ENCODE data around the gene CHMP1B. TPM values are rescaled to one million over a fixed set of nuclear protein-coding genes. Genes with fewer than 3 reads are reported as not detected.

The CHMP1B gene
- polyA plus RNA-seq, 1 donor from 2014 or later = 106 TPM

DNA sequence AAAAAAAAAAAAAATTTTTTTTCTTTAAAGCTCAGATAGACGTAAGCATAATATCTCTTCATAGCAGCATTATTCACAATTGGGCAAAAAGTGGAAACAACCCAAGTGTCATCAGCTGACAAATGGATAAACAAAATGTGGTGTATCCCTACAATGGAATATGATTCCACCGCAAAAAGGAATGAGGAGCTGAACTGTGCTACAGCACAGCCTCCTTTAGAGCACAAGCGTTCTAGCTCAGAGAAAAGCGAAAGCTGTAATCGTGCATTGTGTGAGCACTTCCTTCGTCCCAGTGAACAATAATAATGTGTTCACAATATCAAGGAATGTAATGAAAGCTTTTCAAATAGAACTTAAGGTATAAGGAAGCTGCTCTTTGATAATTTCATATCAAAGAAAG, 11.7 kb upstream of the CHMP1B start:
- H3K27ac ChIP-seq (ENCODE audit: low read length) = no peak overlapping the region
- no peak overlapping the region for H3K4me3 ChIP-seq (ENCODE audit: low read length)
- no peaks in the 10 kb centered on the region for H3F3A ChIP-seq (ENCODE audit: insufficient read depth, low read length, poor library complexity, severe bottlenecking)
- H3K36me3 ChIP-seq (ENCODE audit: insufficient read depth, low read length) = no peaks in the 10 kb centered on the region
- H3K4me2 ChIP-seq (ENCODE audit: low read length) = no peak overlapping the region
- H3K9ac ChIP-seq (ENCODE audit: low read length) = no peak overlapping the region
- no peaks in the 10 kb centered on the region for H3K79me2 ChIP-seq (replicated peaks; ENCODE audit: insufficient read depth, low read length)
- no peaks in the 10 kb centered on the region for H3K9me2 ChIP-seq (ENCODE audit: insufficient read depth, low read length)
- H2AFZ ChIP-seq (ENCODE audit: low read depth, low read length) = no peak overlapping the region
- no peak for TF ChIP-seq POLR2AphosphoS5 (IDR thresholded peaks at IDR 0.05)
- TF ChIP-seq, protein P1, sequence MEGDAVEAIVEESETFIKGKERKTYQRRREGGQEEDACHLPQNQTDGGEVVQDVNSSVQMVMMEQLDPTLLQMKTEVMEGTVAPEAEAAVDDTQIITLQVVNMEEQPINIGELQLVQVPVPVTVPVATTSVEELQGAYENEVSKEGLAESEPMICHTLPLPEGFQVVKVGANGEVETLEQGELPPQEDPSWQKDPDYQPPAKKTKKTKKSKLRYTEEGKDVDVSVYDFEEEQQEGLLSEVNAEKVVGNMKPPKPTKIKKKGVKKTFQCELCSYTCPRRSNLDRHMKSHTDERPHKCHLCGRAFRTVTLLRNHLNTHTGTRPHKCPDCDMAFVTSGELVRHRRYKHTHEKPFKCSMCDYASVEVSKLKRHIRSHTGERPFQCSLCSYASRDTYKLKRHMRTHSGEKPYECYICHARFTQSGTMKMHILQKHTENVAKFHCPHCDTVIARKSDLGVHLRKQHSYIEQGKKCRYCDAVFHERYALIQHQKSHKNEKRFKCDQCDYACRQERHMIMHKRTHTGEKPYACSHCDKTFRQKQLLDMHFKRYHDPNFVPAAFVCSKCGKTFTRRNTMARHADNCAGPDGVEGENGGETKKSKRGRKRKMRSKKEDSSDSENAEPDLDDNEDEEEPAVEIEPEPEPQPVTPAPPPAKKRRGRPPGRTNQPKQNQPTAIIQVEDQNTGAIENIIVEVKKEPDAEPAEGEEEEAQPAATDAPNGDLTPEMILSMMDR (IDR thresholded peaks at IDR 0.05; ENCODE audit: poor library complexity, severe bottlenecking) = no peak
- no peak for TF ChIP-seq RAD21 (conservative IDR thresholded peaks at IDR 0.05)
- no peak for TF ChIP-seq EZH2 (IDR thresholded peaks at IDR 0.05; ENCODE audit: borderline replicate concordance, insufficient read depth, low read length, poor library complexity, severe bottlenecking)
- TF ChIP-seq MXI1 (conservative IDR thresholded peaks at IDR 0.05; ENCODE audit: poor library complexity, severe bottlenecking) = no peak
- no peak for TF ChIP-seq SMC3 (conservative IDR thresholded peaks at IDR 0.05; ENCODE audit: poor library complexity)
- TF ChIP-seq, protein P2, sequence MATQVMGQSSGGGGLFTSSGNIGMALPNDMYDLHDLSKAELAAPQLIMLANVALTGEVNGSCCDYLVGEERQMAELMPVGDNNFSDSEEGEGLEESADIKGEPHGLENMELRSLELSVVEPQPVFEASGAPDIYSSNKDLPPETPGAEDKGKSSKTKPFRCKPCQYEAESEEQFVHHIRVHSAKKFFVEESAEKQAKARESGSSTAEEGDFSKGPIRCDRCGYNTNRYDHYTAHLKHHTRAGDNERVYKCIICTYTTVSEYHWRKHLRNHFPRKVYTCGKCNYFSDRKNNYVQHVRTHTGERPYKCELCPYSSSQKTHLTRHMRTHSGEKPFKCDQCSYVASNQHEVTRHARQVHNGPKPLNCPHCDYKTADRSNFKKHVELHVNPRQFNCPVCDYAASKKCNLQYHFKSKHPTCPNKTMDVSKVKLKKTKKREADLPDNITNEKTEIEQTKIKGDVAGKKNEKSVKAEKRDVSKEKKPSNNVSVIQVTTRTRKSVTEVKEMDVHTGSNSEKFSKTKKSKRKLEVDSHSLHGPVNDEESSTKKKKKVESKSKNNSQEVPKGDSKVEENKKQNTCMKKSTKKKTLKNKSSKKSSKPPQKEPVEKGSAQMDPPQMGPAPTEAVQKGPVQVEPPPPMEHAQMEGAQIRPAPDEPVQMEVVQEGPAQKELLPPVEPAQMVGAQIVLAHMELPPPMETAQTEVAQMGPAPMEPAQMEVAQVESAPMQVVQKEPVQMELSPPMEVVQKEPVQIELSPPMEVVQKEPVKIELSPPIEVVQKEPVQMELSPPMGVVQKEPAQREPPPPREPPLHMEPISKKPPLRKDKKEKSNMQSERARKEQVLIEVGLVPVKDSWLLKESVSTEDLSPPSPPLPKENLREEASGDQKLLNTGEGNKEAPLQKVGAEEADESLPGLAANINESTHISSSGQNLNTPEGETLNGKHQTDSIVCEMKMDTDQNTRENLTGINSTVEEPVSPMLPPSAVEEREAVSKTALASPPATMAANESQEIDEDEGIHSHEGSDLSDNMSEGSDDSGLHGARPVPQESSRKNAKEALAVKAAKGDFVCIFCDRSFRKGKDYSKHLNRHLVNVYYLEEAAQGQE (IDR thresholded peaks at IDR 0.05; ENCODE audit: borderline replicate concordance) = no peak
- no peak for TF ChIP-seq TAF1 (IDR thresholded peaks at IDR 0.05; ENCODE audit: low read depth)
- TF ChIP-seq EP300 (conservative IDR thresholded peaks at IDR 0.05; ENCODE audit: poor library complexity, severe bottlenecking) = no peak
- no peaks in the 10 kb centered on the region for H3K9me3 ChIP-seq (ENCODE audit: low read length)
- H4K20me1 ChIP-seq (ENCODE audit: insufficient read depth) = no peaks in the 10 kb centered on the region
- H3K27me3 ChIP-seq (ENCODE audit: insufficient read depth, low read depth, low read length) = no peaks in the 10 kb centered on the region

DNA sequence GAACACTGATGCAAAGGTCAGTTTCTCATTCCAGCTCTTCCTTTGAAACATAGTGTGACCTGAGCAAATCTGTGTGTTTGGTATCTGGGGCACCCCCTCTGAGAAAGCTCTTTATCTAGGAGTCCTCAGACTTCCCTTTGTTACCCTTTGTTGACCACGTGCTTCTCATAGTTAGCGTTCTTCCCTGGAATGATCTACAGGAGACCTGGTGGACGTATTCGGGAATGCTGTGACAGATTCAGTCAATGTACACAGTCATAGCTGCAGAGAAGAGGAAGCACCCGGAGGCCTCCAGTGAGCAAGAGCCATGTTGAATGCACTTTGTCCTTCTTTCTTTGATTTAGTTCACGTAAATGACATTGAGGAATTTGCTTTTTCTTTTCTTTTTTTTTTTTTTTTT, 10.7 kb upstream of the CHMP1B start:
- no peaks in the 10 kb centered on the region for H3K9me2 ChIP-seq (ENCODE audit: insufficient read depth, low read length)
- H3F3A ChIP-seq (ENCODE audit: insufficient read depth, low read length, poor library complexity, severe bottlenecking) = no peaks in the 10 kb centered on the region
- no peak overlapping the region for H3K4me2 ChIP-seq (ENCODE audit: low read length)
- no peaks in the 10 kb centered on the region for H3K27me3 ChIP-seq (ENCODE audit: insufficient read depth, low read depth, low read length)
- no peak overlapping the region for H3K27ac ChIP-seq (ENCODE audit: low read length)
- H3K9ac ChIP-seq (ENCODE audit: low read length) = no peak overlapping the region
- no peak overlapping the region for H2AFZ ChIP-seq (ENCODE audit: low read depth, low read length)
- H3K36me3 ChIP-seq (ENCODE audit: insufficient read depth, low read length) = no peaks in the 10 kb centered on the region
- no peaks in the 10 kb centered on the region for H3K9me3 ChIP-seq (ENCODE audit: low read length)
- no peak overlapping the region for H3K4me3 ChIP-seq (ENCODE audit: low read length)
- TF ChIP-seq RAD21 (conservative IDR thresholded peaks at IDR 0.05) (no peak), POLR2AphosphoS5 (IDR thresholded peaks at IDR 0.05) (no peak), TAF1 (IDR thresholded peaks at IDR 0.05; ENCODE audit: low read depth) (no peak), SMC3 (conservative IDR thresholded peaks at IDR 0.05; ENCODE audit: poor library complexity) (no peak), EP300 (conservative IDR thresholded peaks at IDR 0.05; ENCODE audit: poor library complexity, severe bottlenecking) (no peak), MXI1 (conservative IDR thresholded peaks at IDR 0.05; ENCODE audit: poor library complexity, severe bottlenecking) (no peak), EZH2 (IDR thresholded peaks at IDR 0.05; ENCODE audit: borderline replicate concordance, insufficient read depth, low read length, poor library complexity, severe bottlenecking) (no peak)
- TF ChIP-seq, protein P1 (IDR thresholded peaks at IDR 0.05; ENCODE audit: poor library complexity, severe bottlenecking) = no peak
- TF ChIP-seq, protein P2 (IDR thresholded peaks at IDR 0.05; ENCODE audit: borderline replicate concordance) = no peak
- H4K20me1 ChIP-seq (ENCODE audit: insufficient read depth) = no peaks in the 10 kb centered on the region
- H3K79me2 ChIP-seq (replicated peaks; ENCODE audit: insufficient read depth, low read length) = no peaks in the 10 kb centered on the region
